Retinal pigment epithelial cell (primary cell): Measurements from ENCODE around the gene KATNB1.

Experiments used
- DNase-seq: peaks from one replicate; pipeline ENCODE4 v3.0.0-alpha.2; 2010; ENCODE audit warnings: low read depth
- H3K4me3 ChIP-seq: 2 replicates; pipeline ENCODE4 v1.5.1; 2011; ENCODE audit warnings: mild to moderate bottlenecking, low read length, control low read depth, moderate library complexity
- TF ChIP-seq, protein P1 (sequence below): conservative IDR thresholded peaks from 2 replicates; pipeline ENCODE4 v1.5.1; 2011; ENCODE audit warnings: low read depth, low read length, control low read depth, inconsistent platforms

Gene KATNB1

GRCh38 chr16:57739756-57740422, 4.3 kb downstream of the KATNB1 start:
- no peak for DNase-seq
- TF ChIP-seq, protein P1, sequence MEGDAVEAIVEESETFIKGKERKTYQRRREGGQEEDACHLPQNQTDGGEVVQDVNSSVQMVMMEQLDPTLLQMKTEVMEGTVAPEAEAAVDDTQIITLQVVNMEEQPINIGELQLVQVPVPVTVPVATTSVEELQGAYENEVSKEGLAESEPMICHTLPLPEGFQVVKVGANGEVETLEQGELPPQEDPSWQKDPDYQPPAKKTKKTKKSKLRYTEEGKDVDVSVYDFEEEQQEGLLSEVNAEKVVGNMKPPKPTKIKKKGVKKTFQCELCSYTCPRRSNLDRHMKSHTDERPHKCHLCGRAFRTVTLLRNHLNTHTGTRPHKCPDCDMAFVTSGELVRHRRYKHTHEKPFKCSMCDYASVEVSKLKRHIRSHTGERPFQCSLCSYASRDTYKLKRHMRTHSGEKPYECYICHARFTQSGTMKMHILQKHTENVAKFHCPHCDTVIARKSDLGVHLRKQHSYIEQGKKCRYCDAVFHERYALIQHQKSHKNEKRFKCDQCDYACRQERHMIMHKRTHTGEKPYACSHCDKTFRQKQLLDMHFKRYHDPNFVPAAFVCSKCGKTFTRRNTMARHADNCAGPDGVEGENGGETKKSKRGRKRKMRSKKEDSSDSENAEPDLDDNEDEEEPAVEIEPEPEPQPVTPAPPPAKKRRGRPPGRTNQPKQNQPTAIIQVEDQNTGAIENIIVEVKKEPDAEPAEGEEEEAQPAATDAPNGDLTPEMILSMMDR = no peak
- no peak overlapping the region for H3K4me3 ChIP-seq

- TF ChIP-seq, protein P1 = no peak
- no peak overlapping the region for H3K4me3 ChIP-seq
- no peak for DNase-seq
Observed at GRCh38 chr16:57740423-57741071, 5.0 kb downstream of the KATNB1 start.

- no peak for DNase-seq
- TF ChIP-seq, protein P1 = no peak
- no peak overlapping the region for H3K4me3 ChIP-seq
Observed at GRCh38 chr16:57741660-57742191, 6.2 kb downstream of the KATNB1 start.

- TF ChIP-seq, protein P1 = no peak
- DNase-seq = no peak
- no peak overlapping the region for H3K4me3 ChIP-seq
Observed at GRCh38 chr16:57742543-57742942, 7.0 kb downstream of the KATNB1 start.

GRCh38 chr16:57743458-57743857, 7.9 kb downstream of the KATNB1 start:
- no peak for DNase-seq
- no peak overlapping the region for H3K4me3 ChIP-seq
- TF ChIP-seq, protein P1 = no peak

GRCh38 chr16:57743886-57744641, 8.5 kb downstream of the KATNB1 start:
- no peak overlapping the region for H3K4me3 ChIP-seq

More at GRCh38 chr16:57743886-57744641, 8.5 kb downstream of the KATNB1 start:
- TF ChIP-seq, protein P1 = no peak
- DNase-seq = no peak
